Ovary (tissue), 9 donors: ENCODE results near the gene ANGPTL4. TPM values are rescaled to one million over a fixed set of nuclear protein-coding genes. Genes with fewer than 3 reads are reported as not detected.
"Not testable (repeated sequence)": the region's sequence is repeated elsewhere in the genome, so short reads cannot be mapped to it uniquely, and the experiment has no call there.

ENCODE experiments used
- DNase-seq, 5 donors: peaks; one replicate each; pipeline ENCODE4 v3.0.0-alpha.2; 2019 to 2020
- H3K27ac ChIP-seq, 2 donors: fragments of 200-600 bp; one replicate each; pipeline versions ENCODE4 v1.5.1 to v1.8.0; 2019 to 2022
- H3K27me3 ChIP-seq: fragments of 200-600 bp; one replicate; pipeline ENCODE4 v1.8.0; 2022
- H3K36me3 ChIP-seq: fragments of 200-600 bp; sonication (generic); one replicate; pipeline ENCODE4 v1.5.1; 2019
- H3K4me1 ChIP-seq: one replicate; pipeline ENCODE4 v1.8.1; 2013; ENCODE audit warnings: mild to moderate bottlenecking, moderate library complexity; ENCODE audit not compliant: insufficient read depth
- H3K4me3 ChIP-seq: fragments of 200-600 bp; sonication (generic); one replicate; pipeline ENCODE4 v1.5.1; 2017
- H3K9me3 ChIP-seq, 2 donors: fragments of 200-600 bp in 1 of 2; sonication (generic) in 1 of 2; one replicate each; pipeline versions ENCODE4 v1.5.1 to v1.8.1; 2013 to 2019; ENCODE audit warnings: mild to moderate bottlenecking in 1 of 2, moderate library complexity in 1 of 2
- CTCF ChIP-seq, 3 donors: fragments of 450-650 bp in 2 of 3; fragments of 200-600 bp in 1 of 3; IDR thresholded peaks; one replicate each; pipeline versions ENCODE4 v1.5.1 to v1.8.0; 2016 to 2022; ENCODE audit warnings: antibody characterized with exemption in 3 of 3, mild to moderate bottlenecking in 1 of 3
- EP300 ChIP-seq: sonication (generic); formaldehyde crosslinking; IDR thresholded peaks from one replicate; pipeline ENCODE4 v1.6.1; 2017; ENCODE audit warnings: antibody characterized with exemption
- POLR2A ChIP-seq: fragments of 450-650 bp; IDR thresholded peaks from one replicate; pipeline ENCODE4 v1.6.1; 2017; ENCODE audit warnings: antibody characterized with exemption, mild to moderate bottlenecking, moderate library complexity
- WGBS, 3 donors: extraction: QIAGEN DNeasy Blood & Tissue Kit in 1 of 3; methylation state at CpG; one replicate each; pipeline versions ENCODE4 v1.1.5 to v1.1.7; 2013 to 2017; 5-methylcytosine and 5-hydroxymethylcytosine counted together
- intact Hi-C, 4 donors: fragments of 100-400 bp; cut with DNase I; formaldehyde crosslinking; loops; one replicate each; pipeline versions ENCODE4 v1.11.0 to v1.15.1; 2022 to 2023
- polyA plus RNA-seq, 2 donors: library from polyadenylated mRNA; stranded (reverse); fragments of 200-250 nt in 1 of 2; fragments of 350-450 nt in 1 of 2; fragmentation: Illumina TruSeq in 1 of 2; extraction: RNeasy Lipid Tissue Mini Kit (QIAGEN cat#74804) in 1 of 2; gene quantifications; one replicate each; pipeline ENCODE4 v1.2.3, GENCODE V29; 2013 to 2014
- total RNA-seq, 7 donors: library from RNA; depleted of rRNA in 2 of 7; stranded (reverse); fragments of >200 nt in 2 of 7; fragmentation: NEBNext Ultra II Directional in 3 of 7; extraction: Animal tissue kit (Norgen Biotek cat#: 25700) in 3 of 7; gene quantifications; one replicate each; pipeline versions ENCODE4 v1.1.0 to v1.2.4, GENCODE V29; 2016 to 2023
- donor health status: DM: no; HTN: no; CAD: no; lungs with moderate emphysema.
- donor health status: DM: no; HTN: no; CAD: no.
- donor health status: Bipolar disorder and iron deficiency.
- donor health status: DM: yes; HTN: yes; CAD: no.
- donor health status: DM: no; HTN: no; CAD: no.
- donor health status: DM: yes; HTN: yes; CAD: no.

ANGPTL4 gene
- total and polyA plus RNA-seq, 9 donors = 0.71 to 35.0 (median 3.0) TPM

DNA sequence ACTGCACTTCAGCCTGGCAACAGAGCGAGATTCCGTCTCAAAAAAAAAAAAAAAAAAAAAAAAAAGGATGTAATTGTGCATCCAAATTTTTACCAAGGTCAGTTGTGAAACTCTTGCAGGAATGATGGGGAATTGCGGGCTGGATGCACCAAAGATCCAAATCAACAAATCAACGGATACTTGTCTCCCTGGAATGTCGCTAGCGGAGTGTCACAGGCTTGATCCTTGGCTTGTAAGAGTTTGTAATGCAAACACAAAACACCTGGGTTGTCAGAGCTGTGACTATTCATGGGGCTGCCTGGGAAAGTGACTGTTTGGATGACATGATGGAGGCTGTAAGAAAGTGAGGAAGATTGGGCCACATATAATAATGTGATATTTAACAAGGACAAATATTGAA lies 25.1 kb upstream of the ANGPTL4 start:
- TF ChIP-seq CTCF (IDR thresholded peaks at IDR 0.05) = no peak
- TF ChIP-seq EP300 = no peak
- no peak for TF ChIP-seq POLR2A

GRCh38 chr19:8340341-8341096 lies 23.4 kb upstream of the ANGPTL4 start:
- no peak for TF ChIP-seq EP300
- TF ChIP-seq CTCF (IDR thresholded peaks at IDR 0.05) = no peak
- no peak for TF ChIP-seq POLR2A
- peaks cover 4% of the 10 kb centered on the region for H3K4me1 ChIP-seq
- no peaks in the 10 kb centered on the region for H3K36me3 ChIP-seq
- H3K27me3 ChIP-seq = no peaks in the 10 kb centered on the region
- intact Hi-C loops = no loop called here
- no peak overlapping the region for H3K27ac ChIP-seq
- peak in 3 of 5 donors; percentile 47 to 72 (median 59) for DNase-seq
- no peaks in the 10 kb centered on the region for H3K9me3 ChIP-seq
- WGBS, 3 donors = 11 to 15% (median 12%) methylated on average over 15 of the region's 15 CpGs
- no peak overlapping the region for H3K4me3 ChIP-seq

More for the DNA sequence above, 25.1 kb upstream of the ANGPTL4 start:
- intact Hi-C loops = no loop called here
- H3K36me3 ChIP-seq = no peaks in the 10 kb centered on the region
- H3K4me1 ChIP-seq = peaks cover 4% of the 10 kb centered on the region
- no peak for DNase-seq
- 48 to 56% (median 55%) methylated on average over 6 of the region's 6 CpGs for WGBS, 3 donors
- H3K9me3 ChIP-seq = no peaks in the 10 kb centered on the region
- peaks cover 5% of the 10 kb centered on the region for H3K27me3 ChIP-seq
- H3K4me3 ChIP-seq = no peak overlapping the region
- H3K27ac ChIP-seq = no peak overlapping the region

GRCh38 chr19:8341504-8341903 lies 22.5 kb upstream of the ANGPTL4 start:
- H3K9me3 ChIP-seq, H3K36me3 ChIP-seq, intact Hi-C loops, DNase-seq, H3K27me3 ChIP-seq, H3K4me1 ChIP-seq, H3K4me3 ChIP-seq, H3K27ac ChIP-seq: not testable (repeated sequence)
- 93 to 100% (median 97%) methylated on average over 4 of the region's 4 CpGs for WGBS, 3 donors

DNA sequence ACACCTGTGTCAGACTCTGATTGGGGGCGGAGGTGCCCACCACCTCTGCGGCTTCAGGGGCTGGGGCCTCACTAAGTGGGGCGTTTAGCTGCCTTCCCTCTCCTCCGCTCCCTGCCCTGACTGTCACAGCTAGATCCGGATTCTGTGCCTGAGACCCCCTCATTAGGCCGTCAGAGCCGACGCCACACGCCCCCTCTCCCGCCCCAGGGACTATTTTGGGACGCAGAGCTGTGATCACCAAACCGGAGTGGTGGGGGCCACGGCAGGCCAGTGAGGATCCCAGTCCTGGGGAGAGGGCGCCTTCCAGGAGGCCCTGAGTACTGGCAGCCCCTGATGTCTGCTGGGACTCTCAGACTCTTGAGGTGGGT lies 21.7 kb upstream of the ANGPTL4 start:
- Histone ChIP-seq H3K27me3 (no peaks in the 10 kb centered on the region), H3K4me1 (peaks cover 4% of the 10 kb centered on the region), H3K27ac (no peak overlapping the region), H3K9me3 (no peaks in the 10 kb centered on the region), H3K36me3 (no peaks in the 10 kb centered on the region), H3K4me3 (no peak overlapping the region)
- WGBS, 3 donors = 28 to 38% (median 31%) methylated on average over 11 to 14 of the region's 14 CpGs
- intact Hi-C loops = no loop called here
- no peak for DNase-seq
- TF ChIP-seq POLR2A = no peak
- no peak for TF ChIP-seq EP300
- TF ChIP-seq CTCF (IDR thresholded peaks at IDR 0.05) = no peak

GRCh38 chr19:8342684-8343482 lies 21.1 kb upstream of the ANGPTL4 start, which contains the start of gene KANK3:
KANK3 (minus strand) TSS chr19:8343262; CDS start chr19:8337828, 5,434 bp downstream.
- Histone ChIP-seq H3K27ac (no peak within 1 kb of the TSS), H3K27me3 (no peaks in the 10 kb centered on the region), H3K4me3 (peak within 1 kb of the TSS; percentile 16), H3K4me1 (peaks cover 4% of the 10 kb centered on the region), H3K36me3 (no peaks in the 10 kb centered on the region), H3K9me3 (no peaks in the 10 kb centered on the region)
- TF ChIP-seq POLR2A (peak; percentile 43), EP300 (no peak), CTCF (IDR thresholded peaks at IDR 0.05) (no peak)
- 2 to 6% (median 5%) methylated on average over 43 to 65 of the region's 65 CpGs for WGBS, 3 donors
- peak; percentile 37 to 80 (median 70) for DNase-seq
- intact Hi-C loops = no loop called here
